HFF-Myc (cell line): ENCODE data around the gene SLC9A2.

ENCODE experiments used
- DNase-seq: peaks from one replicate; pipeline ENCODE4 v3.0.0-alpha.2; 2011; ENCODE audit warnings: low read depth; ENCODE audit errors: extremely low read depth
- H3K4me3 ChIP-seq: replicated peaks from 2 replicates; pipeline ENCODE4 v1.5.1; 2011; ENCODE audit warnings: low read depth, mild to moderate bottlenecking, control low read depth, low read length
- CTCF ChIP-seq: IDR thresholded peaks from 2 replicates; pipeline ENCODE4 v1.5.1; 2012; ENCODE audit warnings: mild to moderate bottlenecking, low read depth, low read length, control low read depth; ENCODE audit errors: missing control alignments

The SLC9A2 gene

GRCh38 chr2:102755284-102755683 is 135.9 kb downstream of the SLC9A2 start:
- no peak for DNase-seq
- no peak overlapping the region for H3K4me3 ChIP-seq
- TF ChIP-seq CTCF, result no peak

GRCh38 chr2:102758439-102758838 is 139.1 kb downstream of the SLC9A2 start:
- H3K4me3 ChIP-seq, result no peak overlapping the region
- no peak for DNase-seq
- no peak for TF ChIP-seq CTCF
